ENCODE measurements around the gene USP51. TPM values are rescaled to one million over a fixed set of nuclear protein-coding genes. Genes with fewer than 3 reads are reported as not detected.
"Not testable (repeated sequence)": the region's sequence is repeated elsewhere in the genome, so short reads cannot be mapped to it uniquely, and the experiment has no call there.

USP51 gene
- polyA plus RNA-seq (2013, experiment 1 of 2; ENCODE audit: insufficient read length), result 0.61 TPM
- polyA plus RNA-seq (2013, experiment 2 of 2; ENCODE audit: insufficient read length), result 0.91 TPM

DNA sequence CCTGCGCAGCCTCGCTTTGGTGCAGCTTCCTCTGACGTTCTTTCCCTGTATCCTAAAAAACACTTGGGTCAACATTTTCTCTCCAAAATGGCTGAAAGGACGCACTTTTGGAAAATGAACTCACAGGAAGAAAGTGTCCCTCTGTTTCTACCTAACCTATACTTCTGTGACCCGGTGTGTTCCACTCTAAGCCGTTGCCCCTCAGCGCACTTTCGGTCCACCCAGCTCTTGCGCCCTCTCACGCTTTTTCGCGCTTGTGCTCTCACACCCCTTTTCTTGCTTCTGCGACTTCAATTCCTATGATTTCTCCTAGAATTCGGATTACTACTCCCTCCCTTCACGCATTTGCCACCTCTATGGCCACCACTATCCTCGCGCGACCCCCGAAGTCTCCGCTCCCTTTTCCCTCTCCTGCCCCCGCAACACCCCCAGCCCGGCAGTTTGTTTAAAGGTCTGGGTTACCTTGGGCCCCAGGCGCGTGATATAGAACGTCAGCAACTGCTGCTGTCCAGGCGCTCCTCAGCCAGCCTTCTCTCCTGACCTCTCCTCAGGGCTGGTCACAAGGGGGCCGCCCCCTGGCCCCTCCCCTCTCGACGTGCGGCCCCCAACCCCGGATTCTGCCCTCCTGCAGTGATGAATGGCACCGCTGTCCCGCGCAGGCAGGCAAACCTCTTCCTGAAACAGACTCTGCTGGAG is at the start of gene USP51:
Gene USP51 (minus strand): TSS at position 535 of the 696 bp plus-strand sequence. CDS start 909 bp downstream, outside the sequence.
- no peak for DNase-seq

DNA sequence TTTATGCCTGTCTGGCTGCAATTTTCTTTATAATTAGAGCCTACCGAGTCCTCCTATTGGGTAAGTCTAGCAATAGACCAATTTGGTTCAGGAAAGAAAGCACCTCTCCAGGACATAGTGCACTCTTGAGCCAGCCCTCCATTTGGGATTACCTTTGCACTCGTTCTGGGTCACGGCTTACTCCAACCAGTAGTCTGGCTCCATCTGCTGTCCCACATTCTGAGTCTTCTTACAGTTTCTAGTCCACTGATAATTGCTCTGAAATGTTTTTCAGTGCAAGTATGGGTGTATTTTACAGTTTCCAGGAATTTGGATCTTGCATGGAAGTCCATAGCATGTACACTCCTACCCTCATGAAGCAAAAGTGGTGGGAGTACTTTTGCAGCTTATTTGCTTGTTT is 34.8 kb upstream of the USP51 start:
- DNase-seq, result peak; percentile 0

DNA sequence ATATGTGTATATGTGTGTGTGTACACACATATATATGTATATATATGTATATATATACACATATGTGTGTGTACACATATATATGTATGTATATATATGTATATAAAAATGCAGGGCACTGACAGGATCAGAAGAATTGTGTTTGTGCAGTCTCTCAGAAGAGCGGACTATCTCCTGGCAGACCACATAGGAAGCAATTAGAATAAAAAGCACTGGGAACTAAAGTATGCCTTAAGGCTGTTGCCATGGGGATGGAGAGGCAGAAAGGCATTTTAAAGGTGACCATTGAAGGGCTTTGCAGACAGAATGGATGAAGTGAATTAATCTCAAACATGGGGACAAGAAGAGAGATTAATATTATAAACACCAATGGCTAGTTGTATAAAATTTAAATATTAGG is 33.7 kb upstream of the USP51 start:
- DNase-seq, result no peak

DNA sequence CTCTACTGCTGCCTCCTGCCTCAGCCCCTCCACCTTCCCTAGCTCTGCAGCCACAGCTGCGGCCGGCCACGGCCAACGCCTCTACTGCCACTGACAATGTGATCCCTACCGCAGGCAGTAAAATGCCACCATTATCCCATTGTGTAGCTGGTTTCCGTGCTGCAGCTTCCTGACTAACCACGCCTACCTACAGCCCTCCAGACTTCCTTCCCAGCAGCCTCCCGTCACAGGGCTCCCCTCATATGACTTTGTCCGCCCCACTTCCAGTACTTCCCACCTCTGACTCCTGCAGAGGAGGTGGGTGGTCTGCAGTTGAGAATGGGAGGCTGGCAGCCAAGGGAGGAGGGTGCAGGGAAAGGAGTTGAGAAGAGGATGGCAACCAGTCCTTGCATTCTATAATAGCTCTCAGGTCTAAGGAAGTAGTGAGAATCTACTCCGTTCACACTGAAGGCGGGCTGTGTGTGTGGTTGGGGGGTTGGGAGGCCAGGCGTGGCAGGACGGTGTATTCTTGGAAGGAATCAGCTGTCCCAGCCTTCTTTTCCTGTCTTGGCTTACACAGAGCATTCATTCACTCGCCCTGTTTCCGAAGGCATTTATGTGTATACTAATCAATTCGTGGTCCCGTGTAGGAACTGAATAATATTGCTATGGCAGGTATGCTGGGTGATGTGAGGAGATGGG is 33.1 kb upstream of the USP51 start:
- DNase-seq, result no peak

DNA sequence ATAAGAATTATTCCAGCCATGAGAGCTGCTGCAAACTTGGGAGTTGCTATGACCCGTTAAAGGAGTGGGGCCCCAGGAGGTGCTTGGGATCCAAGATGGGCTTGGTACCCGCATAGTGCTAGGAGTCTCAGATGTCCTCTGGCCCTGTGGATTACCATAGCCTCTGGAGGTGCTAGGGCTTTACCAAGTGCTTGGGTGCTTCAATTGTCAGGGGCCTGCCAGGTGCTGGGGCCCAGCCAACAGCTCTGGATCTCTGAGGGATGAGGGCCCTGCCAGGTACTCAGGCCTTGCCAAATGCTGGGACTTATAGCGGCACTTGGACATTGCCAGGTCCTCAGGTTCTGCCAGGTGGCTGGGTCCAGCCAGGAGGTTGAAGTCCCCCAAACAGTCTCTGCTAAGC is 32.0 kb upstream of the USP51 start:
- no peak for DNase-seq

DNA sequence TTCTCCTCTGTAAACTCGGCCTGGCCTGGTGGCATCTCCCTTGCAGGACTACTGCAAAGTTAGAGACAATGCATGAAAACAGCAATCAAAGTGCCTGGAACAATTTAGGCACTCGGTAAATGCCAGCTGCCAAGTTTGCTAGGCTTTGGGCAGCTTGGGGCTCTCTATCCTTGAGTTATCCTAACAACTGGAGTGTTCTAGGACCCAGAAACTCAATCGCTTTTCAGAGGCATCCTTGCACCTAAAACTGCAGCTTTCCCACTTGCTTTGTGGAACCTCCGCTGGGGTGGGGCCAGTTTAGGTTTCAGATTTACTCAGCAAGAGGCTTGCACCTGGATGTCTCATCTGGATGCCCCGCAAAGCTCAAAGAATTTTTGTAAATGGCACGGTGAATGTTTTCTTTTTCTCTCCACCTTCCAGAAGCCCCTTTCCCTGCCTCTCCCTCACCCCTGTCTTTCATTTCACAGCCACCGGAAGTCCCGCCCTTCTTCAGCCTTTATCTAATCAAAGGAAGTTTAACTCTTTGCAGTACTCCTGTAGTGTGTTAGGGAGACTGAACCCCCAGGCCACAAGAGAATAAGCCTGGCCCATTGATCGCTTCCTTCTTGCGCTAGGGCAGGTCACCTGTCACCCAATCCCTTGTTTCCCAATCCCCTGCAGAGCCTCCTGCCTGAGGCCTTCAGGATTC is 27.3 kb upstream of the USP51 start:
- not testable (repeated sequence) for DNase-seq

DNA sequence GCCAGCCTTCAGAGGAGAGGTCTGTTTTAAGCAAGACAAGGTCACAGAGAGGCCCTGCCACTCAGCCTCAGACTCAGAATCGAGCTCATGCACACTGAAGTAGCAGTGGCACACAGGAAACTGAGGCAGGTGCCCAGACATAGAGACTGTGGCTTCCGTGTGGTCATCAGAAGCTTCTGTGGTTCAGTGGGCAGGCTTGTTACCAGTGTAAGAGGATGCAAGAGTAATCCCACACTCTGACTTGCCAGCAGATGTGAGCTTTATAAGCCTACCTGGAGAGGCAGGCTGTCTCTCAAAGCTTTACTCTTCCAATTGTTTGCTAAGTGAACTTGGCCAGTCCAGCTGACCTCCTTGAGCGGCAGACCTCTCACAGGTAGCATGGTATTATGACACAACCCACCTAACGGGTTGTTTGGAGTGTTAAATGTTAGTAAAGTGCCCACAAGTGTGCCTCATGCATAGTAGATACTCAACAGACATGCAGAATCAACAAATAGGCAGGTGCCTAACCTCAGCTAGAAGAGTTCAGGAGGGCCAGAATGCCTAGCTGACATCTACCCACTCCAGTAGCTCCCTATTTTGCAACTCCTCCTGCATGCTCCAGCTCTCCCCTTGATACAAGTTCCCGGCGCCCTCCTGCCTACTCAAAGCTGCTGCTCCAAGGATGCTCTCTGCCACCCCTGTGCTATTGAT is 23.5 kb upstream of the USP51 start:
- DNase-seq, result not testable (repeated sequence)

DNA sequence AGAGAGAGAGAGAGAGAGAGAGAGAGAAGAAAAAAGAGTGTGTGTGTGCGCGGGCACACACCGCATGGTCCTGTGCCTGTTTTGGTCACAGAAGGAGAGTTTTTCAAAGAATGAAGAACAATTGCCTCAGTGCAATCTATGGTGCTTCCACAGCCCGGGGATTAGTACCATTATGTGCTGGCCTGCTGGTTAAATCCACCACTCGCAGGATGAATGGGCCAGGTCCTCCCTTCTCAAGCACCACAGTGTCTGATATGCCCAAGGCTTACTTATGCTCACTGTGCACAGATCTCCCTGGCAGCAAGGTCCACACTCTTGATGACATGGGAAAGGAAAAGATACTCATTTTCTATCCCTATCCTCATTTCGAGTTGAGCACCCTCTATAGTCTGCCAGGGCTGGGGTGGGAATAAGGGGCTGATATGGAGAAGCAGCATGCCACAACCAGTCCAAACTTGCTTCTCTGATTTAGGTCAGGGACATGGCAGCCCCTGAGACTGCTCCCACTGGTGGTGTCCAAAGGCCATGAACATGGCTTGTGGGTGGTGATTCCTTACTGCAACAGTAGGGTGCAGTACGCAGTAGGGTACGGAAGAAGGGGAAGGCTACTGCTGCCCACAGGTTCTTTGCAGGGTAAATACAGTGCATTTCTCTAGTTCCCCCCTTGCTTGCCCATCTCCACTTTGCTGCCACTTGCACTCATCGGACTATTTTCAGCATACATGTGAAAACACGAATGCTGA is 18.9 kb upstream of the USP51 start:
- not testable (repeated sequence) for DNase-seq

DNA sequence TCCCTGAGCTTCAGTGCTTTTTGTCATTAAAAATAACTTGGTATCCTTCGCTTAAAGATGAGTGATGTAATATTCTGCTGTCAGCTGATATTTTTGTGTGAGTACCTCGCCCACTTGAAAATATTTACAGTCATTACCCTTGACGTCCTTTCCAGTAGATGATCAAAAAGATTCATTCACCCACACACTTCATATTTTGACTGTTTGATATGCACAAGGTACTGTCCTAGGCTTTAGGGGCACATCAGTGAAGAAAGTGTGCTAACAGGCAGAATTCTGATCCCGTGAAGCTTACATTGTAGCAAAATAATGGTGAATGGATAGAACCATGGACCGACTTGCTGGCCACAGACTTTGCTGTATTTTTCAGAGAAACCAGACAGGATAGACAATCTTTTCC is 18.1 kb upstream of the USP51 start:
- DNase-seq, result not testable (repeated sequence)

DNA sequence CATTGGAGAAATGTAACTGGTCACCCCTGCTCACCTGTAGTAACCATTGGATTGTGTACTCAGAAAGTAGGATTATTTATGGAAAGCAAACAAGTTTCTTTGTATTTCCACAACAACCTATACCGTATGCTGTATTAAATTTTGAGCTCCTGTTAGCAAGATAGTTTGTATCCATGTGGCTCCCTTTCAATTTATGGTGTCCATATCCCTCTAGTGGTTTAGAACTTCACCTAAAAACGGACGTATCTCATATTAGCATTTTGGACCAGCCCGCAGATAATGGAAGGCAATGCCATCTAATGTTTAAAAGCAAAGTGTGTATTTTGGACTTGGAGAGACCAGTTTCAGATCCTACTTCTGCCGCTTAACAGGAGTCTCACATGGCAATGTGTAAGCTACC is 17.4 kb upstream of the USP51 start:
- not testable (repeated sequence) for DNase-seq

DNA sequence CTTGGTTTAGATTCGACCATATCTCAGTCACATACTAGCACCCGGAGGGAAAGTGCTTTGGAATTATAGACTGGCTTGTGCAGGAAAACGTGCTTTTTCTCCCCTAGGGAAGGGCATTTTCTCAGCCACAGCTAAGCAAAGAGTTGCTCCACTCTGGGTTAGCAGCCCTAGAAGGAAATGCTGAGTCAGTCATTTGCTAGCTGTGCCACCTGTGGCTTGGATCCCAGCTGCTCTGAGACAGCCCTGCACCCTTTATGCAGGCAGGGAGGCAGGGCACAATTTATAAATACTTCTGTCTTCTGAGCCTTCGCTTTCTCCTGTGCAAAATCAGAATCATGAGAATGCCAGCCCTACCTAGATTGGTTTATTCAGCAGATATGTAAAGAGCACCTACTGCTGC is 1.3 kb upstream of the USP51 start:
- DNase-seq, result no peak

DNA sequence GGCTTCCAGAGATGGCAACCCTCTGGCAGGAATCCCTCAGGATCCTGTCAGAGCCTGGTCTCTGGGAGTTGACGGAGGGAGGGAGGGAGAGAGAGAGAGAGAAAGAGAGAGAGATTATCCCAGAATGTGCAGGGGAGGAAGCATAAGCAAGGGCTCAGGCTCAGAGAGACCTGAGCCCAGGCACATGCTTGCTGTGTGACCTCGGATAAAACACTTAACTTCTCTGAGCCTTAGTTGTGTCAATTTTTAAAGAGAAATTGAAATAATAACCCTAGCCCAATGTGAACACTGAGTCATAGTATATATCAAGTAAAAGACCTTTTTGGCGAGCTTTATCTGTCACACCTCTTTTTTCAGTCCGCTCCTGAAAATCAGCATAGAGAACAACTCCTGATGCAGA is 473 bp upstream of the USP51 start:
- DNase-seq, result no peak

DNA sequence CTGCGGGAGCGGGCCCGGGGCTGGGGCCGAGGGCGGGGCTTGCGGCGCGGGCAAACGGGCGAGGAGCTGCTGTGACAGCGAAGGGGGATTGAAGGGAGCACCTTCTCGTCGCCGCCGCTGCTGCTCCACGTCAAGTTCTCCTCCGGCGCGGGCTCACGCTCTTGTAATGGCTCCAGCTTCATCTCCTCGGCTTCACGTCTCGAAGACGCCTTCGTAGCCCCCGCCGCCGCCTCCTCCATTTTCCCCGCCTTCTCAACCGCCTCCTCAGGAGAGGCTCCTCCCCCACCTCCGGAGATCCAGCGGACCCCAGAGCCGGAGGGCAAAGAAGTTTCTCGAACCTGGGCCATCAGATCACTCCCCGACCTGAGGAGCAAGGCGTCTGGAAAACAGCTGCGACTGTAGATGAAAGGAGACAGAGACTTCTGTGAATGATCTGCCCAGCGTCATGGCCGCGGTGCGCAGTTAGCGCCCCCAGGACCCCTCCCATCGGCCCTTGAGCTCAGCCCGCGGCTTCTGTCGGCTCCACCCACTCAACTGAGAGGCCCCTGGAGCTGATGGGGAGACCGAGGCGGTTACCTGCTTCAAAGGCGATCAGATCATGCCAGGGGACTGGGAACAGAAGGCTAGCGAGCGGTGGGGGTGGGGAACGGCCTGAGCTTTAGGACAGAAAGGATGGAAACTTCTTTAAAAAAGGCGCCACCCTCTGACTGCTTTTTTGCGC is 895 bp downstream of the USP51 start:
- peak; percentile 63 for DNase-seq

DNA sequence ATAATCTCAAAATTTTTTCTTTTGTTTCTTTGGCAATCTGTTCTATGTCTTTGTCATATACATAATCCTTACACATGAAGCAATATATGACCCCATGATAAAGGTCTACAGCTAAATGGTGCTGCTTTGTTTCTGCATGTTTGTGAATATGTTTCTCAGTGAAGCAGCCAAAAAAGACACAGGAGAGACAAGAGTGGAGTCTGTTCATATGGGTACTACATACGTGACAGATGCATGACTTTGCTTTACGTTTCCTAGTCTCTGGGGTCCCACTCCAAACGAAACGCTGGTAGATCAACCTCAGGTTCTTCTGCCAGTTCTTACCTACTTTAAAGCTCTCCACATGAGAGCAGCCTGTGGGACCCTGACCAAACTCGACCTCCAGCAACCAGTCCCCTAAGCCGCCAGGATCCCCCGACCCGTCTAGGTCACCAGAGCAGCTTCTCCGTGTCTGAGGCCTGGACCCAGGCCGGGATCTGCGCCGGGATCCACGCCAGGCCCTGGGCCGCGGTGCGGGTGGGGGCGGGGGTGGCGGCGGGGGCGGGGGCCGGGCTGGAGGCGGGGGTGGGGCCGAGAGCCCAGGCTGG is 1.5 kb downstream of the USP51 start:
- no peak for DNase-seq

DNA sequence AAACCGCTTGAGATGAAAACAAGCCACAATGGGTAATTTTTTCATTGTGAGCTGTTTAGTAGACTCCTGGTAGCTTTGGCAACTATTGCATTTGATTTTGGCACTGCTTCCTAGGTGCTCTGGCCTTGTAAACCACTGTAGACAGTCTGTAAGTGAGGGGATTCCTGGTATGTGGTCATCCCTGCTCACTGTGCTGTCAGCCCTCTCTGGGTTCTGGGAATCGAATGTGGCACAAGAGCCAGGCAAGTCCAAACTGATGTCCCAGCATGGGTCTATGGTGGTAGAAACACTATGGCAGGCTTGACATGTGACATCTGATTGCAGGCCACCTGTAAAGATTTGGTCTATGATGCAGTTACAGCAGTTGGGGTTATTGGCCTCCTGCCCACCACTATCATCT is 2.5 kb downstream of the USP51 start:
- DNase-seq, result no peak

DNA sequence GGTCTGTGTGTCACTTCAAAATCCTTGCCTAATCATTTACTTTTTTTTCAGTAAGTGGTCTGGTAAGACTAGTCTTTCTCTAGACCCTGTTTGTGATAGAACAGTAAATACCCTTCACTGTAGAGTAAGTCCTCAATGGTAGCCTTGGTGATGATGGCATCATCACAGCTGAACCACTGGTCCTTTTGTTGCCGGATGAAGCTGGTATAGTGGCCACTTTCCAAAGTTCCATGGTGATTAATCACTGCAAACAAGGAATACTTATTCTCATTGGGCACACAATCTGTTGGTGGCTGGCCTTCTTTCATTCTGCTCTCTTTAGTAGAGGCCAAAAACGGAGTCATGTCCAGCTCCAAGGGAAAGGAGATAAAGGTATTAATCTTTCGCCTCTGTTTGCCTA is 2.9 kb downstream of the USP51 start:
- peak; percentile 18 for DNase-seq

DNA sequence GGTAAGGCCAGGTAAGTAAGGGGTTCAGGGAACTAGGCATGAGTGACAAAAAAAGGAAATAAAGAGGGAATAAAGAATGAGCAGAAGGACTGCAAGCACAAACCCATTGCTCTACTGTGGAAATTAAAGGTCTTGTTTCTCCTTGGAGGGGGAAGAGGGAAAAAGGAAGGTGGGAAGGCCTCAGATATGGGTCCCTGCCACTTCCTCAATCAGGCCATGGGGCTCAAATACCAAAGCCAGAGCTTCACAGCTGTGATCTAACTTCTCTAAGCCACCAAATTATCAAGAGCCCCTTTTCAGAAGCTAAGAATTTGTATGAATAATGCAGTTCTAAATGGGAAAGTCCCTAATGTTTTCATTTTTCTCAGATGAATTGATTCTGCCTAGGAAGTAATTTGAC is 4.7 kb downstream of the USP51 start:
- no peak for DNase-seq

DNA sequence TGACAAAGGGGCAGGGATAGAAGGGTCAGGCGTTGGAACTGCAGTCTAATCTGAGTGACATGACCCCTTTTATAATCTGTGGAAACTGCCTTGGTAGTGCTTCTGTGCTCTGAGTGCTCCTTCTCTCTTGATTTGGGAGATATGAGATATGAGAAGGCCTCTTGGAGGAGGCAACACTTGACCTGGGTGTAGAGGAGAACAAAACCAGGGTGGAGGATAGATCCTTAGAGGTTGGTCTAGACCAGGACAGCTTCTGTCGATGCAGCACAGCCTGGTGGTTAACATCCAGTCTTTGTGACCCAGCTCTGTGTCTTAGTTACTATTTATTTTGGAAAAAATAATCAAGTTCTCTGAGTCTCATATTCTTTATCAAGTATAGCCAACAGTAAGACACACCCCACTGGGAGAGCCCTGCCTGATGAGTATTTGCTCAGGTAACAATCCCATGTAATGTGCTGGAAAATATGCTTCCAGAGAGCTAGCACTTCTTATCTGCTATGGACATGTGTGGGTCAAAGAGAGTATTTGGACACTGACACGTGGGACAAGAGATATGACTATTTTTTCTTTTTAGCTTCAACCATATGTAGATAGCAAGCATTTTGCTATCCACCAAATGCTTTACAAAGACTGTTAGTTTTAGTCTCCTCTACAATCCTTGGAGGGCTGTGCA is 9.1 kb downstream of the USP51 start:
- DNase-seq, result no peak

DNA sequence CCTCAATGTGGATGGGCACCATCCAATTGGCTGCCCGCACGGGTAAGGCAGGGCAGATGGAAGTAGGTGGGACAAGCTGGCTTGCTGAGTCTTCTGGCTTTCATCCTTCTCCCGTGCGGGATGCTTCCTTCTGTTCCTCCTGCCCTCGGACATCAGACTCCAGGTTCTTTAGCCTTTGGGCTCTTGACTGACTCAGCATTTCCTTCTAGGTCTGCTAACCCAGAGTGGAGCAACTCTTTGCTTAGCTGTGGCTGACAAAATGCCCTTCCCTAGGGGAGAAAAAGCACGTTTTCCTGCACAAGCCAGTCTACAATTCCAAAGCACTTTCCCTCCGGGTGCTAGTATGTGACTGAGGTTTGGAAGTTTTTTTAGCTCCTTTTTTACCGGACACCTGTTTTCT is 9.7 kb downstream of the USP51 start:
- not testable (repeated sequence) for DNase-seq

DNA sequence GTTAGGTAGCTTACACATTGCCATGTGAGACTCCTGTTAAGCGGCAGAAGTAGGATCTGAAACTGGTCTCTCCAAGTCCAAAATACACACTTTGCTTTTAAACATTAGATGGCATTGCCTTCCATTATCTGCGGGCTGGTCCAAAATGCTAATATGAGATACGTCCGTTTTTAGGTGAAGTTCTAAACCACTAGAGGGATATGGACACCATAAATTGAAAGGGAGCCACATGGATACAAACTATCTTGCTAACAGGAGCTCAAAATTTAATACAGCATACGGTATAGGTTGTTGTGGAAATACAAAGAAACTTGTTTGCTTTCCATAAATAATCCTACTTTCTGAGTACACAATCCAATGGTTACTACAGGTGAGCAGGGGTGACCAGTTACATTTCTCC is 23.9 kb downstream of the USP51 start:
- DNase-seq, result not testable (repeated sequence)

DNA sequence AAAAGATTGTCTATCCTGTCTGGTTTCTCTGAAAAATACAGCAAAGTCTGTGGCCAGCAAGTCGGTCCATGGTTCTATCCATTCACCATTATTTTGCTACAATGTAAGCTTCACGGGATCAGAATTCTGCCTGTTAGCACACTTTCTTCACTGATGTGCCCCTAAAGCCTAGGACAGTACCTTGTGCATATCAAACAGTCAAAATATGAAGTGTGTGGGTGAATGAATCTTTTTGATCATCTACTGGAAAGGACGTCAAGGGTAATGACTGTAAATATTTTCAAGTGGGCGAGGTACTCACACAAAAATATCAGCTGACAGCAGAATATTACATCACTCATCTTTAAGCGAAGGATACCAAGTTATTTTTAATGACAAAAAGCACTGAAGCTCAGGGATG is 24.5 kb downstream of the USP51 start:
- not testable (repeated sequence) for DNase-seq
